SK-N-DZ (cell line): ENCODE results near the gene ZBTB7C.

Experiments
- DNase-seq: peaks from one replicate; pipeline ENCODE4 v3.0.0-alpha.2; 2015; ENCODE audit warnings: low spot score

Gene ZBTB7C

GRCh38 chr18:48149020-48149685 lies 260.0 kb downstream of the ZBTB7C start:
- DNase-seq, result no peak

GRCh38 chr18:48142994-48143393 lies 266.2 kb downstream of the ZBTB7C start:
- DNase-seq, result no peak

GRCh38 chr18:48142353-48142752 lies 266.8 kb downstream of the ZBTB7C start:
- DNase-seq, result no peak

- DNase-seq, result no peak
Observed at GRCh38 chr18:48140731-48141130, 268.5 kb downstream of the ZBTB7C start.

GRCh38 chr18:48139431-48140347 lies 269.5 kb downstream of the ZBTB7C start:
- DNase-seq, result no peak

- no peak for DNase-seq
Observed at GRCh38 chr18:48138660-48139430, 270.3 kb downstream of the ZBTB7C start.

GRCh38 chr18:48138210-48138609 lies 271.0 kb downstream of the ZBTB7C start:
- DNase-seq, result no peak

GRCh38 chr18:48137374-48138081 lies 271.7 kb downstream of the ZBTB7C start:
- no peak for DNase-seq

GRCh38 chr18:48136827-48137373 lies 272.3 kb downstream of the ZBTB7C start:
- no peak for DNase-seq

- no peak for DNase-seq
Observed at GRCh38 chr18:48136051-48136826, 272.9 kb downstream of the ZBTB7C start.

GRCh38 chr18:48135436-48135966 lies 273.7 kb downstream of the ZBTB7C start:
- no peak for DNase-seq

GRCh38 chr18:48134609-48135008 lies 274.6 kb downstream of the ZBTB7C start:
- no peak for DNase-seq

- DNase-seq, result no peak
Observed at GRCh38 chr18:48133671-48134251, 275.4 kb downstream of the ZBTB7C start.

GRCh38 chr18:48132797-48133655 lies 276.2 kb downstream of the ZBTB7C start:
- no peak for DNase-seq

- no peak for DNase-seq
Observed at GRCh38 chr18:48131042-48131441, 278.1 kb downstream of the ZBTB7C start.

- no peak for DNase-seq
Observed at GRCh38 chr18:48129621-48130082, 279.5 kb downstream of the ZBTB7C start.

- no peak for DNase-seq
Observed at GRCh38 chr18:48127606-48128005, 281.6 kb downstream of the ZBTB7C start.

- DNase-seq, result no peak
Observed at GRCh38 chr18:48126240-48126639, 282.9 kb downstream of the ZBTB7C start.

- no peak for DNase-seq
Observed at GRCh38 chr18:48125724-48126123, 283.5 kb downstream of the ZBTB7C start.
